Upper lobe of left lung (tissue), 6 donors: ENCODE results near the gene PRKD2. TPM values are rescaled to one million over a fixed set of nuclear protein-coding genes. Genes with fewer than 3 reads are reported as not detected.

Source experiments
- ATAC-seq, 2 donors: fragments of 200-7000 bp; cut with Tn5 transposase; one replicate each; pipeline ENCODE4 v1.9.1; 2022; ENCODE audit warnings: mild to moderate bottlenecking in 2 of 2, moderate library complexity in 2 of 2; ENCODE audit not compliant: low FRiP score in 2 of 2
- DNase-seq, 2 donors: peaks; one replicate each; pipeline ENCODE4 v3.0.0-alpha.2; 2019 to 2020
- H3K27ac ChIP-seq, 4 donors: fragments of 200-600 bp; sonication (generic); one replicate each; pipeline ENCODE4 v1.5.1; 2016 to 2019
- H3K27me3 ChIP-seq, 4 donors: fragments of 200-600 bp; sonication (generic); one replicate each; pipeline ENCODE4 v1.5.1; 2017 to 2019
- H3K36me3 ChIP-seq, 4 donors: fragments of 200-600 bp; sonication (generic); one replicate each; pipeline ENCODE4 v1.5.1; 2016 to 2019
- H3K4me1 ChIP-seq, 4 donors: fragments of 200-600 bp; sonication (generic); one replicate each; pipeline ENCODE4 v1.5.1; 2018 to 2019
- H3K4me3 ChIP-seq, 4 donors: fragments of 200-600 bp; sonication (generic); one replicate each; pipeline ENCODE4 v1.5.1; 2017 to 2019; ENCODE audit warnings: mild to moderate bottlenecking in 2 of 4, moderate library complexity in 1 of 4
- H3K9me3 ChIP-seq, 4 donors: fragments of 200-600 bp; sonication (generic); one replicate each; pipeline ENCODE4 v1.5.1; 2018 to 2019
- EP300 ChIP-seq, 4 donors: sonication (generic); formaldehyde crosslinking; IDR thresholded peaks; one replicate each; pipeline ENCODE4 v1.5.1; 2017; ENCODE audit warnings: antibody characterized with exemption in 4 of 4, control low read depth in 2 of 4
- POLR2A ChIP-seq, 4 donors: fragments of 450-650 bp; IDR thresholded peaks; one replicate each; pipeline ENCODE4 v1.5.1; 2016 to 2017; ENCODE audit warnings: antibody characterized with exemption in 4 of 4, mild to moderate bottlenecking in 2 of 4
- POLR2AphosphoS5 ChIP-seq, 2 donors: sonication (generic); formaldehyde crosslinking; IDR thresholded peaks; one replicate each; pipeline ENCODE4 v1.5.1; 2017; ENCODE audit warnings: antibody characterized with exemption in 2 of 2
- WGBS, 2 donors: methylation state at CpG; one replicate each; pipeline ENCODE4 v1.1.5; 2017 to 2018; 5-methylcytosine and 5-hydroxymethylcytosine counted together
- total RNA-seq, 6 donors: library from RNA; depleted of rRNA in 4 of 6; stranded (reverse); fragments of >200 nt in 4 of 6; gene quantifications; one replicate each; pipeline versions ENCODE4 v1.1.0 to v1.2.1, GENCODE V29; 2016 to 2021
- TF ChIP-seq, protein P1 (sequence below), 6 experiments: fragments of 450-650 bp in 4 of 6; fragments of 200-600 bp in 2 of 6; sonication (generic) in 2 of 6; IDR thresholded peaks; one replicate each; pipeline ENCODE4 v1.5.1; 2016 to 2019; ENCODE audit warnings: antibody characterized with exemption in 6 of 6
- donor health status: DM: no; HTN: no; CAD: no; lungs with moderate emphysema.
- donor health status: DM: no; HTN: yes; CAD: no; lungs with severe emphysema.

Gene PRKD2
- total RNA-seq, 6 donors from 2014 or later, result 25.2 to 65.4 (median 50.3) TPM

DNA sequence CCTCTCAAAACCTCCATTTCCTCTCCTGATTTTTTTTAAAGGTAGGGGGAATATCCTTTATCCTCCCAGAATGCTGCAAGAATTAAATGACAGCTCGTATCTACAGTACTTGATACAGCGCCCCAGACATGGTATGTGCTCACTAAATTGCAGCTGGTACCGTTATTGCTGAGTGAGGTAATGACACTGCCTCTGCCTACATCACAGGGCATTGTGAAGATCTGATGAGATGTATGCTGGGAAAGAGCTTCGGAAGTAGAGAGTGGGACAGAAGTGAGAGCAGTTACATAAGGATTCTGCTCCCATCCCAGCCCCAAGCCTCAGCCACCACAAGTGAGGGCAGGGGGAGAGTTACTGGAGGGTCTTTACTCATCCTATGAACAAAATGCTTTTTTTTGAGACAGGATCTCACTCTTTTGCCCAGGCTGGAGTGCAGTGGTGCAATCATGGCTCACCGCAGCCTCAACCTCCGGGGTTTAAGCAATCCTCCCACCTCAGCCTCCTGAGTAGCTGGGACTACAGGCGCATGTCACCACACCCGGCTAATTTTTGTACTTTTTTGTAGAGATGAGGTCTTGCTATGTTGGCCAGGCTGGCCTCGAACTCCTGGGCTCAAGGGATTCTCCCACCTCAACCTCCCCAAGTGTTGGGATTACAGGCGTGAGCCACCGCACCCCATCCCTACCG, 27.2 kb upstream of the PRKD2 start:
- WGBS, 2 donors, result 77 to 78% methylated on average over 12 of the region's 12 CpGs
- peaks cover 0 to 5% (median 2%) of the 10 kb centered on the region in 4 donors for H3K36me3 ChIP-seq
- ATAC-seq, result no peak
- H3K4me3 ChIP-seq, result peak overlapping the region in 2 of 4 donors; percentile 93 to 100
- H3K27ac ChIP-seq, result peak overlapping the region in 1 of 4 donors; percentile 27
- no peaks in the 10 kb centered on the region for H3K9me3 ChIP-seq
- TF ChIP-seq, protein P1, sequence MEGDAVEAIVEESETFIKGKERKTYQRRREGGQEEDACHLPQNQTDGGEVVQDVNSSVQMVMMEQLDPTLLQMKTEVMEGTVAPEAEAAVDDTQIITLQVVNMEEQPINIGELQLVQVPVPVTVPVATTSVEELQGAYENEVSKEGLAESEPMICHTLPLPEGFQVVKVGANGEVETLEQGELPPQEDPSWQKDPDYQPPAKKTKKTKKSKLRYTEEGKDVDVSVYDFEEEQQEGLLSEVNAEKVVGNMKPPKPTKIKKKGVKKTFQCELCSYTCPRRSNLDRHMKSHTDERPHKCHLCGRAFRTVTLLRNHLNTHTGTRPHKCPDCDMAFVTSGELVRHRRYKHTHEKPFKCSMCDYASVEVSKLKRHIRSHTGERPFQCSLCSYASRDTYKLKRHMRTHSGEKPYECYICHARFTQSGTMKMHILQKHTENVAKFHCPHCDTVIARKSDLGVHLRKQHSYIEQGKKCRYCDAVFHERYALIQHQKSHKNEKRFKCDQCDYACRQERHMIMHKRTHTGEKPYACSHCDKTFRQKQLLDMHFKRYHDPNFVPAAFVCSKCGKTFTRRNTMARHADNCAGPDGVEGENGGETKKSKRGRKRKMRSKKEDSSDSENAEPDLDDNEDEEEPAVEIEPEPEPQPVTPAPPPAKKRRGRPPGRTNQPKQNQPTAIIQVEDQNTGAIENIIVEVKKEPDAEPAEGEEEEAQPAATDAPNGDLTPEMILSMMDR (IDR thresholded peaks at IDR 0.05), result no peak
- TF ChIP-seq POLR2A (IDR thresholded peaks at IDR 0.05) (no peak), EP300 (IDR thresholded peaks at IDR 0.05) (no peak), POLR2AphosphoS5 (IDR thresholded peaks at IDR 0.05) (no peak)
- H3K4me1 ChIP-seq, result peaks cover 29 to 60% (median 32%) of the 10 kb centered on the region in 4 donors
- H3K27me3 ChIP-seq, result no peaks in the 10 kb centered on the region
- no peak for DNase-seq

DNA sequence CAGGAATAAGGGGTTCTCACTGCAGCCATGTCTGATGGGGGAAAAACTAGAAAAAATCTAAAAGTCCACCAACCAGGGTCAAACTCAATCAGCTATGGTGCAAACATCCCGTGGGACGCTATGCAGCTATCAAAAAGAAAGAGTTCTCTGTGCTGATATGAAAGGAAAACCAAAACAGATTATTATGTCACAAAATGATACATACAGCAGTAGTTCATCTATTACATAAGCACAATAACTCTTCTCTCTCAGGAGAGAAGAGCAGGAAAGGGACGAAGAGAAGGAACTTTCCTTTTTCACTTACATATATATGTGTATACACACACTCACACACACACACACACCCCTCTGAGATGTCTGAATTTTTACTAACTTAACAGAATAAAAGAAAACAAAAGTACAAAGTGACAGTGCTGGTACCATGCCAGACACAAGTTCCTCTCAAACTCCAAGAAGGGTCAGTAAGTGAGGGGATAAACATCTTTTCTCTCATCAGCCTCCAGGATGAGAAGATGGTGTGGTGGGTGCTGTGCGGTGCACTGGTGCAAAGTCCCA, 26.1 kb upstream of the PRKD2 start:
- Histone ChIP-seq H3K4me3 (no peak overlapping the region), H3K4me1 (peaks cover 29 to 70% (median 36%) of the 10 kb centered on the region in 4 donors), H3K9me3 (no peaks in the 10 kb centered on the region), H3K36me3 (peaks cover 0 to 13% (median under 1%) of the 10 kb centered on the region in 4 donors), H3K27me3 (no peaks in the 10 kb centered on the region), H3K27ac (no peak overlapping the region)
- no peak for DNase-seq
- no peak for ATAC-seq
- WGBS, 2 donors, result 51 to 58% methylated on average over 4 of the region's 4 CpGs
- no peak for TF ChIP-seq EP300 (IDR thresholded peaks at IDR 0.05)
- TF ChIP-seq, protein P1 (IDR thresholded peaks at IDR 0.05), result no peak
- no peak for TF ChIP-seq POLR2A (IDR thresholded peaks at IDR 0.05)

DNA sequence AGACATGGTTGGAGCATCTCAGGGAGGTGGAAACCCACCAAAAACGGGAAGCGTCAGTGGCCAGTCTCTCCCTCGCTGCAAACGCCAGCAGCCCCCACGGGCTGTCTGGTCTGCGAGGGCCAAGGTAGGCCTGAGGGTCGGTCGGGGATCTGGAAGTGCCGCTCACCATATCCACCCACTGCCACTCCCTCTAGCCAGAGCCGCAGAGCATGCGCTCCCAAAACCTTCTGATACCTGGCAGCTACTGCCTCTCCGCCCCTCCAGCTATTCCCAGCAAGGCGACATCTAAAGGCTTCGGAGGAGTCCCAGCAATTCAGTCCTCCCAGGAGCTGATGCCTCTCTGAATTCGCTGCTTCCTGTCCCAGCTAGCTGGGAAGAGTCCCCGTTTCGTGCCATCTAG, 24.5 kb upstream of the PRKD2 start:
- Histone ChIP-seq H3K36me3 (peaks cover 0 to 24% (median 12%) of the 10 kb centered on the region in 4 donors), H3K4me3 (no peak overlapping the region), H3K27me3 (no peaks in the 10 kb centered on the region), H3K9me3 (no peaks in the 10 kb centered on the region), H3K4me1 (peaks cover 35 to 75% (median 43%) of the 10 kb centered on the region in 4 donors), H3K27ac (no peak overlapping the region)
- TF ChIP-seq EP300 (IDR thresholded peaks at IDR 0.05) (no peak), POLR2A (IDR thresholded peaks at IDR 0.05) (no peak), POLR2AphosphoS5 (IDR thresholded peaks at IDR 0.05) (no peak)
- TF ChIP-seq, protein P1 (IDR thresholded peaks at IDR 0.05), result no peak
- DNase-seq, result no peak
- no peak for ATAC-seq
- 88 to 92% methylated on average over 13 to 17 of the region's 17 CpGs for WGBS, 2 donors

DNA sequence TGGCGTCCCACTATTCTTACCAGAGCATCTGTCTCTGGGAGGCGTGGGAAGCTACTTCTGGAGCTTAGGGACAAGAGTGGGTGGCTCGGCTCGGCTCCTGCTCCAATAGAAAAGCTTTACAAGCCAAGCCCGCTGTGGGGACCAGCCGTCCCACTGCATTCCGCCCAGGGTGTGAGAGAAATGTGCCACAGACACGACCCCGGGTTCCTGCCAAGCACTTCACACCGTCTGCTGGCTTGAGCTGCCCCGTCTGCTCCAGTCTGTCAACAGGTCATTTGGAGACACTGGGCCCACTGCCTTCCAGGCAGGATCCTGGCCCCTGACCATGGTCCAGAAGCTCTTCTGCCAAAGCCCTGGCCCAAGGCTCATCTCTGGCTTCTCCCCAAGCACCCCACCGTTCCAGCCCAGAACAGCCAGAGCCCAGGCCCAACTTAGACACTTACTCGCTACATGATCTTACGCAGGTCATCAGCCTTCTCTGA, 22.4 kb upstream of the PRKD2 start:
- Histone ChIP-seq H3K36me3 (peaks cover 0 to 39% (median 24%) of the 10 kb centered on the region in 4 donors), H3K9me3 (no peaks in the 10 kb centered on the region), H3K27me3 (no peaks in the 10 kb centered on the region), H3K4me3 (no peak overlapping the region), H3K4me1 (peaks cover 24 to 77% (median 41%) of the 10 kb centered on the region in 4 donors), H3K27ac (peak overlapping the region; percentile 23 to 81 (median 72))
- DNase-seq (no peak), ATAC-seq (peak; percentile 71 to 72)
- 75 to 82% methylated on average over 2 to 13 of the region's 14 CpGs for WGBS, 2 donors
- TF ChIP-seq EP300 (IDR thresholded peaks at IDR 0.05) (peak in 1 of 4 donors; percentile 48), POLR2A (IDR thresholded peaks at IDR 0.05) (no peak), POLR2AphosphoS5 (IDR thresholded peaks at IDR 0.05) (peak; percentile 43 to 81)
- TF ChIP-seq, protein P1 (IDR thresholded peaks at IDR 0.05), result no peak
